COLO829 (cell line): ENCODE measurements around the gene ZNF521.

Source experiments
- DNase-seq: peaks from one replicate; pipeline ENCODE4 v3.0.0; 2012; ENCODE audit warnings: low spot score

Gene ZNF521

DNA sequence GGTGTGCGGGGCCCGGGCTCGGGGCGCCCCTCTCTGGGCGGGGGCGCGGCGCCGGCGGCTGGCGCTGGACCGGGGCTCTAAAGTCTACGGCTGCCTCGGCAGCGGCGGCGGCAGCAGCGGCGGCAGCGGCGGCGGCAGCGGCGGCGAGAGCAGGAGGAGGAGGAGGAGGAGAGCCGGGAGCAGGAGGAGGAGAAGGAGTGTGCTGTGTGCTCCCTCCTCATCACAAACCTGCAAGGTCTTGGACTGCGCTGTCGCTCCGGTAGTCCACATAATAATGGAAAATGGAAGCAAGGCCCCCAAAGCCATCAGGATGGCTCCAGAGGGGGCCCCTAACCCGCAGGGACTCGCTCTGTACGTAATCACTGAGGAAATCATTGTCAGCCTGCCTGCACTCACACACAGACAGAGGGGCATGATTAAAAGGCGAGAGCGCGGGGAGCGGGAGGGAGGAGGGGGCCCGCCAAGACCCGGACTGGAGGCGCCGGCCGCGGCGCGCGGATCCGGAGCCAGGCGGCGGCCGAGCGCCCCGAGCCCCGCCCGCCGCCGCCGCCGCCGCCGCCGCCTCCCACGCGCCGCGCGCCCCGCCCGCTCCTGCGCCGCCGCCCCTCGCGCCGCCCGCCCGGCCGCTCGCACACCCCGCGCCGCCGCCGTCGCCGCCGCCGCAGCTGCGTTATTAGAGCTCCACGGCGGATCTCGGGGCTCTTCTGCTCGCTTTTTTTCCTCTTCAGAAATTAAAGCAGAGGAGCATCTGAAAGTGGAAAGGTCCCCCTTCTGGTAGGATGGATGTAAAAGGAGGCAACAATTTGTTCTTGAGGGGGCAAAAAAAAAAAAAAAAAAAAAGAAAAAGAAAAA lies at the start of gene ZNF521:
Gene ZNF521 (minus strand): TSS at position 390 of the 852 bp plus-strand sequence. CDS start 1,220 bp downstream, outside the sequence.
- DNase-seq, result peak; percentile 10

DNA sequence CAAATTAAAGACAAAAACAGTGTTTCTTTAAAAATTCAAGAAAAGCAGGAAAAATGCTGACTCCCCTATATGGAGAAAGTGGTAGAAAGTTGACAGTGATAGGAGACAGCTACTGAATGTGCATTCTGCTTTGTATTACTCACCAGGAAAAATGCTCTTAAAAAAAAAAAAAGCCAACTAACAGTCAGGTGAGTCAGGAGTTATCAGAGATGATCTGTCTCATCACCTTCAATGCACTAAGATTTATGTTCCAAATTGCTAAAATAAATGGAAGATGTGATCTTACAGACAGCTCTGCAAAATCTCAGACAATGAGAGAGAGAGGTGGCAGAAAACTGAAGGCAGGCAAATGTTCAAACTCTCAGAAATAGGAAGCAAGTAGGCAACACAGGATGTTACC lies 47.6 kb upstream of the ZNF521 start:
- no peak for DNase-seq

DNA sequence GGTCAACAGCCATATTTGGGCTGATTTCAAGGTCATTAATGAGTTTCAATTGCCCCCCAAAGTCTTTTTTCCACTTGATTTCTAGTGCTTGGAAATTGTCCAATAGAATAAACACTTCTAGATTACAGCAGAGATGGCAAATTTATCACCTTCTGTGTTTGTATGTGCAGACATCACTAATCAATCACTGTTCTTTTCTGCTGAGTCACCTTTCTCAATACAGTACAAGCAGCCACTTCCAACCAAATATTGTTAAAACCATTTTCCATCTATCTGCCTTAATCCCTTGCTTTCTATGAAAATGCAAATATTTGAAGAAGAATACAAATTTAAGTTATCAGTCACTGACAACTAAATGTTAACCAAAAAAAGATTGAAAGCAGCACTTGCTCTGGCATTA lies 40.2 kb upstream of the ZNF521 start:
- DNase-seq, result no peak

DNA sequence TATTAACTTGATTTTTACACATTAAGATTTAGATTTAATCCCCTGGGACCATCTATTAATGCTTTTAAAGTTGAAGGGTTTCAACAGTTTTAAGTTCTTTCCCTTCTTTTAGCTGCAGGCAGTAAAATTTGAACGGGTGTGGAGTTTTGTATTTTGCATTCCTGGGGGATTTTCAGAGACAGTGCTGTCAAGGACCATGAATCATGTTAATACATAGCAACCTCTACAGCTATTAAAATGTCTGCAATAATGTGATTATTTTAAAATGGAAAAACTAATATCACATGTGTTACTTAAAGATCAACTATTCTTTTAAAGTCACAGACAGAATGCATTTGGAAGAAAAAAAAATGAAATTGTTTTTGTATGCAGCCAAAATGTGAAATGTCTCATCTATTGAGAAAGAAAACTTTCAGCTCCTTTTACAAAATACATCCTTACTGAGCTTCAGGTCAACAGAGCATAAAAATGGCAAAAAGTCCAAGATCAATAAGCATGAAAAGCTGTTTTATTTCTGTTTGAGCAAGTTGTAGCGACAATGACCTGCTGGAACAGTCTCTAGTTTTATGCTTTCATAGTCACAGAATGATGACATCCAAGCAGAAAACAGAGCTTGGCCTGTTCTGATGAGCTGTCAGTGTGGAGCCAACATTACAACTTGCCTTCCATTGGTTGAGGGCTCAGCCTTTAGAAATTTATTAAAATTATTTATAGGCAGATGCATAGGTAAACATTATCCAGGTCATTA lies 21.6 kb upstream of the ZNF521 start:
- no peak for DNase-seq

DNA sequence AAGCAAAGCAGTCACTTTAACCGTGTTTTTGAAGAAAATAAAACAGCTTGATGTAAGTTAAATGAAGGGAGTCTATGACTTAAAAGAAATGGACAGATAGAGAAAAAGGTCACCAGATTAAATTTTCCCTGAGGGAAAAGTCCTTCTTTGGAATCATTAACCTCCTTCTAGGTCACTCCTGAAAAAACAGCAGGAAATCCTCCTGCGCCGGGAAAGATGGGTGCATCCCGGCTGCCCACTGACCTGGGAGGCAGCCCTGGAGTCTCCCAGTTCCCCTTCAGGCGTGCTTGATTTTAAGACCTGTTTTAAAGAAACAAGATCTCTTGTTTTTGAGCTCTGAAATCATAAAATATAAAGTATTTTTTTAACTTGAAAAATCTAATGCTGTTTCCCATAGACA lies 18.4 kb upstream of the ZNF521 start:
- DNase-seq, result no peak

DNA sequence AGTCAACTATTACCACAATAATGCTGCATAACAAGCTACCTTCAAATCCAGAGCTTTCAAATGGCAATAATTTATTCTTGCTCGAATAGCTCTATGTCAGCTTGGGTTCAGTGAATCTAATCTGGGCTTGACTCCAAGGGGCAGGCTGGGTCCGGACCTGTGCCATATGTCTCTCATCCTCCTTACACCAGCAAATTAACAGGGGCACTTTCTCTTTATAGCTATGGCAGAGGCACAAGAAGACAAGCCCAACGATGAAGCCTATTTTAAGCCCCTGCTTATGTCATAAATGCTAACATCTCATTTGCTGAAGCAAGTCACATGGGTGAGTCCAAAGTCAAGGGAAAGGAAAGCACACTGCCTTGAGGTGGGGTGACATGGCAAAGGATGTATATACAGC lies 13.3 kb upstream of the ZNF521 start:
- no peak for DNase-seq

DNA sequence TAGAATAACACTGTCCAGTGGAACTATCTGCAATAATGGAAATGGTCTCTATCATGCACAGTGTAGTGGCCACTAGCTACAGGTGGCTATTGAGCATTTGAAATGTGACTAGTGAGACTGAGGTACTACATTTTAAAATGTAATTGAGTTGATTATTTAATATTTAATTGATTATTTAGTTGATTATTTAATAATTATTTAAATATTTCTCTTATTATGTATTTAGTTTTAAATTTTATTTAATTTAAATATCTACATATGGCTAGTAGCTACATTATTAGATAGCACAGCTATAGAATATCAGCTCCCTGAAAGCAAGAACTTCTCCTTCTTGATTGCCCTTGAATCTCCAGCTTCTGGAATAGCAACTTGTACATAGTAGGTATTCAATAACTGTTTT lies 12.8 kb upstream of the ZNF521 start:
- DNase-seq, result no peak

DNA sequence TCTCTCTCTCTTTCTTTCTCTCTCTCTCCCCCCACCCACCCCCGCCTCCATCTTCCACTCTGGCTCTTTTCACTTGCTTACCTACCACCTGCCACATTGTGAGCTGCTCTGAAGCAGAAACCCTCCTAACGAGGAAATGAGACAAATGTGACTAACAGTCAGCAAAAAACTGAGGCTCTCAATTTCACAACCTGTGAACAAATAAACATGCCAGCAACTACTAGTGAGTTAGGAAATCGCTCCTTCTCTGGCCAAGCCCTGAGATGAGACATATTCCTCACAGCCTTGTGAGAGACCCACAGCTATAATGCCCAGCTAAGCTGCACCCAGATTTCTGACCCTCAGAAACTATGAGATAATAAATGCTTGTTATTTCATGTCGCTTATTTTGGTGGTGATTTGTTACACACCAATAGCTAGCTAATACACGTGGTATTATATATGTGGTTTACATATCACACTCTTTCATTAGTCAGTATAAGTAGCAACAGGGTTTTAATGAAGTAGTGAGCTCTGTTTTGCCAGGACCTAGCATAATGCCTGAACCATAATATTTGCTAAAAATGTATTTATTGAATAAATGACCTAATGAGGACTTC lies 8.4 kb upstream of the ZNF521 start:
- DNase-seq, result no peak

DNA sequence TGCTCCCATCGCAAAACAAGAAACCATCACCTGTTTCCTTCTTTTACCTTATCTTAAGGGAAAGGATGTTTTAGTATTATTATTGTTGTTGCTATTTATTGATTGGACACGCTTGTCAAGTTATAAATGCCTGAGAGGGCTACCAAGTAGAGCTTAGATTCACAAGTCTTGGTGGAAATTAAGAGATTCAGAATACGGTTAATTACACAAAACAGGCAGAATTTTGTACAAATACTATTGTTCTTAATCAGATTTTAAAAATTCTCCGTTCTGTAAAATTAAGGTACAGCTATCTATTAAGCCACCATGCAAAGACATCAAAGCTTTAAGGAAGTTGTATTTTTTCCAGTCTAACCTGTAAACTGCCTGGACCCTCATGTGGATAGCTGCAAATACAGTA lies 1.1 kb upstream of the ZNF521 start:
- DNase-seq, result no peak

DNA sequence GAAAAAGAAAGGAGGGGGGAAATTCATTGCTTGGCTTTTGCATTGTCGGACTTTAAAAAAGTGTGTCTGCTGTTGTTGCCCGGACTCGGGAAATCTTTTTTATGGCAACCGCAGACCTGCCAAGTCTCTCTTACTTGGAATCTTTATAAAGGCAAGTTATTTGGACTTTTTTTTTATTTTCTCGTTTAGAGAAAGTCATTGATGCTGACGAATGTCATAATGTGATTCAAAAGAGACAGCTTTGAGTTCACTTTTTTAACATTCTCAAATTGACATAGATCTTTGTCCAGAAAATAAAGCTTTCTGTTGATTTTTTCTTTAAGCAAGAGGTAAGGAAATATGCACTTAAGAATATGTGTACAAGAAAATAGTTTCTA lies 651 bp upstream of the ZNF521 start:
- DNase-seq, result no peak

DNA sequence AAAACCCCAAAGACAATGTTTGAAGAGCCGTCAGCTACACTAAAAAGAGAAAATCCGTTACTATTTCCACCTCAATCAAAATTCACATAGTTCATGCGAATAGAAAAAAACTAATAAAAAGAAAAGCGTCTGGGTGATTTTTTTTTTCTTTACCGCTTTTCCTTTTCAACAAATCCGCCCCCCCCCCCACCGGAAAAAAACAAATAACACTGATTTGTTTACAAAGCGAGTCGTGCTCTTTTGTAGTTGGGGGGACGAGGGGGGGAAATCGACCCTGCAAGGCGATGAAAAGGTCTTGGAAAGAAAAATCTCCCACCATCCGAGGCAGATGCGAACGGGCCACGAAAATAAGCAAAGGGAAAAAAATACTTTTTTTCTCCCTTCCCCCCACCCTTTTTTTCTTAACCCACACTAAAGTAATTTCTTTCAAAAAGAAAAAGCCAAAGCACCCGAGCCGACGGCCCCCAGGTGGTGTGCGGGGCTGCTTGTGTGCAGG lies 638 bp downstream of the ZNF521 start:
- DNase-seq, result no peak

DNA sequence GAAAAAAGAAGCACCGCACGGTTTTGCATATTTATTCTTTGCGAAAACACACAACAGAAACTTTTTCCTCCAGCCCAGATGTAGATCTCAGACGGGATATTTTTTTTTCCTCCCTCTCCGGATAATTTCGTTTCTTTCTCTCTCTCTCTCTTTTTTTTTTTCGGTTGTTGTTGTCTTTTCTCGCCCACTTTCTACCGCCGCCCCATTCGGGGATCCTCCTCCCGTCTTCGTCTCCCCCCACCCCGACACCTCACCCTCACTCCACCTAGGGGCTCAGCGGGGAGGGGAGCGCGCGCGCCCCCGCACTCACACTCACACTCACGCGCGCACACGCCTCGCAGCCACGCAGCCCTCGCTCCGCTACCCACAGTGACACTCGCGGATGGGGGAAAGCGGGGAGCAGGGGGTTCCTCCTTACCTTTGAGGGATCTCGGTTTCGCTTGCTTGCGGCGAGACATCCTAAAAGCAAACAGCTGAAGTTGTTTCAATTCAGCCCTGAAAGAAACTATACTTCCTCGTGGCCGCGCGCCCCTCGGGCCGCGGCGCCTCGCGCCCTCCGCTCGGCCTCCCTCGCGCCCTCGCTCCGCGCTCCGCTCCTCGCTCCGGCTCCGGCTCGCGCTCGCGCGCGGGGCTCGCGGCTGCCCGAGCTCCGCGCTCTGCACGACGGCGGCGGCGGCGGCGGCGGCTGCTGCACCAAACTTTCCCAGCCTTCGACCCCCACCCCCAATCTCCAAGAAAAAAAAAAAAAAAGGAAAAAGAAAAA lies 1.3 kb downstream of the ZNF521 start:
- DNase-seq, result no peak

DNA sequence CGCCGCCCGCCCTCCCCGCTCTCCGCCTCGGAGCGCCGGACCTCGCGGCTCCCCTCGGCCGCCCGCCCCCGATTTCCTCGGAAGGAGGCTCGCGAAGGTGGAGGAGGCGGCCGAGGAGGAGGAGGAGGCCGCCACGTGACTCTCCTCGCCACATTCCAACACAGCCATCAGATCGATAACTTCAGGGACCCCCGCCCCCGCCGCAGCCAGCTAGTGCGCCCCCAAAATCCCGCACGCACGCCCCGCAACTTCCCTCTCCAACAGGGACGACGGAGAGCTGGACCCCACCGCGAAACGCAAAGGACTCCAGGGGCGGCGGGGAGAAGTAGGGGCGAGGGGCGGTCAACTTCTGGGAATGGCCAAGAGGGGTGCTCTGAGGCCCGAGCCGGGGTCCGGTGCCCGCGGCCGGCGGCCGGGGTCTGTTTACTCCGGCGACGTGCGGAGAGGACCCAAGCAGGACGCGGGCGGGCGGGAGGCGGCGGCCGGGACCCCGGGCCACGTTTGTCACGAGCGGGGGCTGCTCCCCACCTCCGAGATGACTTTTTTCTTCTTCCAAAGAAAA lies 2.0 kb downstream of the ZNF521 start:
- DNase-seq, result no peak

DNA sequence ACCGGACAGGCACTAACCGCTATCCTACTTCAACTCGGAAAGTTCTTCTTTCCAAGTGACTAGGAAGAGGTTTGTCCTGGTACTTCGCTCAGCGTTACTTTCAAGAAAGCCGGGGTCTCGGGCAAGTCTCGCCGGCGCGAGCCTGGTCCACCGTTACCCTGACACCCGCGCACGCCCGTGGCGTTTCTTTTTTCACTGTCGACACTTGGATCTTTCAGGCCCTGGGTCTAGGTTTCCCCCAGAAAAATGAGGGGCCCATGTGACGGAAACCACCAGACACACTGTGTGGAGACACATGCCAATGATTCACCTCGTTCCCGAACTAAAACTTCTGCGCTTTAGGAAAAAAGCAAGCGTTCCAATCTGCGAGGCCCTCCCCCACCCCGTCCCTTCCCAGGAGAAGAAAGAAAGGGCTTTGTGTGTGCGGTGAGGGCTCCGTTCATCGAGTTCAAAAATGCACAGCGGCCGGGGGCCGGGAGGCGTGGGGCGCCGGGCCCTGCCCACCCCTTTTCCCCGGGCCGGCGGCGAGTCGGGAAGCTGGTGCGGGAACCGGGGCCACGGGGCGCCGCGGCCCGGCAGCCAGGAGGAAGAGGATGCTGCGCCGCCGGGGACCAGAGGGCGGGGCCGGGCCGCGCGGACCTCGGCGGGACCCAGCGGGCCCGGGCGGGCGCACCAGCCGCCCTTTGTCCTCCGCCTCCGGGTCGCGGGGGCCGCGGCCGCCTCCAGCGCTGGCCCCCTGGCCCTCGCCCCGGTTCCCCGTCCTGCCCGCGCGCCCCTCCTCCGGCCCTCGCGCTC lies 2.6 kb downstream of the ZNF521 start:
- DNase-seq, result no peak

DNA sequence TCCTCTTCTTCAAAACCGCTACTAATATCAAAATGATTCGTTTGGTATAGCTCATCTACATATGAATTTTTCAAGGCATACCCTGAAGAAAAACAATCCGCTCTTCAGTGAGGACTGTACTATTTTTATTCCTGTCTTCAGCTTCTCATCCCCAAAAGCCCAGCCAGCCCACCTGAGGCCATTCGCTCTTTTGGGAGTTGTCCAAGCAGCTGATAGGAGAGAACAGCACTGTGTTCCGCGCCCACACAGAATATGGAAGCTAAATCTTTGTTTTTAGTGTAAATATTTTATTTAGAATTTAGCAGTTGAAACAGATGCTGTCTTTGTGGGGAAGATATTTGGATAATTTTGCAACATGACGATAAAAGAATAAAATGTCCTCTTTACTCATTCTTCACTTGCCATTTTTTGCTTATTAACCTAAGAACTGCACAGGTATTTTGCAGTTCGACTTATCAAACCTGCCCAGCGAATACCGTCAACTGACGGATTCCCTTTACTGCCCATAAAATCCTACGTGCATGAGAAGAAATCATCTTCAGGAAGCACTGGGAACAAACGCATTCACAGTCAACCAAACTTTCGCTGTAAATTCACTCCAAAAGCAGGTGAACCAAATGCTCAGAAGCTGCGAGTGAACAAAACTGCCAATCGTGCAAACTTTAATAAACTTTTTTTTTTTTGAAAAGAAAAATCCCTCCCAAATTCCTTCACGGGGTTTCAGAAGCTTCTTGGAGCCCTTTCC lies 3.4 kb downstream of the ZNF521 start:
- DNase-seq, result no peak

DNA sequence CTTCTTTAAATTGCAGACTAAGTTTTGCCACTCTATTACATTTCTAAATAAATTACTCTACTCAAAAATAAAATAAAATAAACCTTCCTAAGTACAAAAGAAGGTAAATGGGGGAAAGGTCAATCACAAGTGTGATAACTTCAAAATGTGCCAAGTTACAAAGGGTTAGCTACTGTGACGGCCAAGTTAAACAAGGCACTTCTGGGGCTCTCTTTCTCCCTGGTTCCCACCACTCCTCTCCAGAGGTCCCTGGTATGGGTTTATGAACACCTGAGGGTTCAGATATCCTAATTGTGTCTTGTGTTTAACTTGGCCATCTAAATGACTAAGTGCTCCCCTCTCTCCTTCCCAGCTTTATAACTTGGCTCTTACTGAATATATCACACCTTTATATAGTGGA lies 5.4 kb downstream of the ZNF521 start:
- no peak for DNase-seq

DNA sequence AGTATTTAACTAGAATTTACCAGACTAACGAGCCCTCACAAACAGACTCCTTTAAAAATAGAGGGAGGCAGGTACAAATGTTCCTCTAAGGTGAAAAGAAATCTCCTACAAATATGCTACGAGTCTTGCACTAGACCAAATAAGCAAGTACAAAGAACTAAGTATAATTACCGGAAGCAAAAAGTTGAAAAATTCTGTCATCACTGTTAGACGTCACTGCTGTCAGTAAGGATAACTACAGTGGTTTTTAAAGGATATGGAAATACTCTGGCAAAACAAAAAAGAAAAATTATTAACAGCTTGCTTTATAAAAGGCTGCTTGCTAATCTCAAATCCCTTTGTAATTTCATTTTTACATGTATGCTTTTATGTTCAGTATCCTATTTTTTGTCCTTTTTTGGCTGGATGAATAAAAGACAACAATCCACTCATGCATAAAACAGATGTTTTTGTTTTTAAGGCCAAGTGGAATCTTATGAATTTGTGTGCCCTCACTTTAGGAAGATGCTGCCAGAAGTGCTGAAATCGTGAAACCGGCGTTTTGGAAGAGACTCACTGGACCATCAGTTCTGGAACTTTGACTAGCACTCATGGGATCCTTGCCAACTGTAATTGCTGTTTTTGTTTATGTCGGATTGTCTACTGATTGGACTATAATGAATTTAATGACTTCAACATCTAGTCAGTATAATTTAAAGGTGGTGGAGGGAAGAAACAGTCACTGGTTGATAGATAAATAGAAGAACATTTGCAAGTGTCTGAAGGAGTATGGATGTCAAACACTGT lies 6.7 kb downstream of the ZNF521 start:
- no peak for DNase-seq

DNA sequence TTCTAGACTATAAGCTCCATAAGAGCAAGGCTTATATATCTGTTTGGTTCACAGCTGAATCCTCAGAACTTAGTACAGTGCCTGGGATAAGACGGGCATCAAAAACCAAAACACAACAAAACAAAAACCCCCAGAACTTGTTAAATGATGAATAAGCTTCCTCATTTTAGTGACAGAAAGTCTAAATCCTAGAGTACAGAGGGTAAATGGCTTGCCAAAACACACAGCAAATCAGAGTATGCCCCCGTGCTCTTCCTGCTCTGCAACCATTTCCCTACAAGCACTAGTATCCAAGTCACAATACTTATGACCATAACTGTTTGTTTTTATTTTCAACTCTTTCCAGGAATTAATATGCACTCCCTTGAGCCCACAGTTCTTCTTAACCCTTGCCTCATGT lies 10.1 kb downstream of the ZNF521 start:
- no peak for DNase-seq

DNA sequence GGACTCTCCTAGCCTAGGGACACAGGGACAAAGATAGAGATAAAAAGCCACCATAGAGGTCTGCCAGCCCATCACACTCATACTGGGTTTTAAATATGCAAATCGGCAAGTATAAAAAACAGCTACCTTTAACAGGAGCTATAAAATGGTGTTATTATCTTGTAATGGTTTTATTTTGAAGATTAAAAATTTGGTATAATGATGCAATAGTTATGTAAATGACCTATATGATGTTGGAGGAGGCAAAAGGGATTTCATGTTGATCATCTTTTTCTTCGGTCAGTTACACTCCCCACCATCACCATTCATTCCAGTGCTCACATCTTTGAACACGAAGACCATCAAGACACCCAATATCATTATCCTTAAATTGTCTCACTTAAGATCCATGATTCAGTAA lies 11.2 kb downstream of the ZNF521 start:
- no peak for DNase-seq

DNA sequence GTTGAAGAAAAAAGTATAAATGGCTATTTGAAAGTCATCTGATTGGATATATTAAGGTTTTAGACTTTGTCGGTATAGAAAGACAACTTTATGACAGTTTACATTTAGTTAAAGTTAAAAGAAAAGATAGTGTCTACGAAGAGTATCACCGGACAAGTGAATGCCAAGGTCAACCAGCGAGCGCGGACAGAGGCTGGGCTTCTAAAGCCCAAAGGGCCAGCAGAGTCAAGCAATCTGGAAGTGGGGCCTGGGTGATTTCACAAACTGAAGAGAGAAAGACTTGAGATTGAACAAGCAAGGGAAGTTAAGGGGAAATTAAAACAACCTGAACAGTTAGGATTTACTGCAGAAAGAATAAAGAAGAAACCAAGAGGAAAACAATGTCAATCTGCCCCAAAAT lies 16.3 kb downstream of the ZNF521 start:
- DNase-seq, result no peak
